HG03045 (cell line): Measurements from ENCODE around the gene ZBTB7A.

ENCODE experiments used
- ATAC-seq: cut with Tn5 transposase; IDR thresholded peaks from one replicate; pipeline ENCODE4 v1.9.1; 2021; ENCODE audit warnings: mild to moderate bottlenecking, moderate library complexity; ENCODE audit not compliant: unreplicated experiment

The ZBTB7A gene

DNA sequence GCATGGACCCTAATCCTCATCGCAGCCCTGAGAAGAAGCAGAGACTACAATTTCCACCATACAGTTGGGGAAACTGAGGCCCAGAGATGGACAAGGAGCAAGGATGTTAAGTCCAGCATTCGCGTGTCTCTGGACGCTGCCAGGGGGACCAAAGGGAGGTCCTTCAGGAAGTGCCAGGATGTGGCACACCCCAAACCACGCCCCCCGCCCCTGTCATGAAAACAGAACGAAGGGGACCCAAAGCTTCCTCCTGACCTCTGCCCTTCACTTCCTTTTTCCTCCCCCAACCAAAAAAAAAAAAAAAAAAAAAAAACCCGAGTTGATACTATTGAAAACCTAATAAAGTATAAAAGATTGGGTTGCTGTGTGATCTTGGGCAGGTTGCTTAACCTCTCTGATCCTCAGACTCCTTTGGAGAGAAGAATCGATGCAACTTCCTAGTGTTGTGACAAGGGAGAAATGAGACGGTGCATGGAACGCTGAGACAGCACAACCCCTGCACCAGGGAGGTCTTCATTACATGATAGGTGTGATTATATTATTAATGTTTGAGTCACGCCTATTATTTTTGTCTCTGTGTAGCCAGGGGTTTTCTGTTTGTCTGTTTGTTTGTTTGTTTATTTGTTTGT is 2.7 kb upstream of the ZBTB7A start:
- no peak for ATAC-seq

DNA sequence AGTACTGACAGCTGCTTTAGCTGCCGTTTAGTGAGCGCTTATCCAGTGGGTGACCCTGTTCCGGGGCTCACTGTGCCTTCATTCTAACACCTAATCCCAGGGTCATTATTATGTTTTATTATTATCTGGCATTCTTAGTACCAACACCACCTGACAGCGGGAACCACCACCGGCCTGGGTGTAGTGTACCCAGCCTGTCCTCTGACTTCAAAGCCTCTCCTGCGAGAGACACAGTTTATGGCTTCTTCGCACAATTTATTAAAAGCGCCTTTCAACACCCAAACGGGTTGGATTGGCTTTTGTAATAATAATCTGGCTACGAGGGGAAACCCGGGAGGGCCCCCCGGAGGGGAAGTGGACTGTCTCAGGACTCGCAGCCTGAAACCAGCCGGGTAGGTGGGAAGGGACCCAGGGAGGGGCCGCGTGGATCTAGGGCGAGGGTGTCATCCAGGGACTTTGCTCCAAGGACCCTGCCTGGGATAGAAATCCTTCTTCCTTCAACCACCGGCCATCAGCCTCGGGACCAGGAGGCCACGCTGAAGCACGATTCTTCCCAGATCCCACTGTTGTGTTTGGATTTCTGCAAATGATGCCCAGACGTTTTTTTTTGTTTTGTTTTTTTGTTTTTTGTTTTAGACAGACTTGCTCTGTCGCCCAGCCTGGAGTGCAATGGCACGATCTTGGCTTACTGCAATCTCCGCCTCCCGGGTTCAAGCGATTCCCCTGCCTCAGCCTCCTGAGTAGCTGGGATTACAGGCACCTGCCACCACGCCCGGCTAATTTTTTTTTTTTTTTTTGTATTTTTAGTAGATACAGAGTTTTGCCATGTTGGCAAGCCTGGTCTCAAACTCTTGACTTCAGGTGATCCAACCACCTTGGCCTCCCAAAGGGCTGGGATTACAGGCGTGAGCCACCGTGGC is 1.6 kb upstream of the ZBTB7A start:
- ATAC-seq = no peak

DNA sequence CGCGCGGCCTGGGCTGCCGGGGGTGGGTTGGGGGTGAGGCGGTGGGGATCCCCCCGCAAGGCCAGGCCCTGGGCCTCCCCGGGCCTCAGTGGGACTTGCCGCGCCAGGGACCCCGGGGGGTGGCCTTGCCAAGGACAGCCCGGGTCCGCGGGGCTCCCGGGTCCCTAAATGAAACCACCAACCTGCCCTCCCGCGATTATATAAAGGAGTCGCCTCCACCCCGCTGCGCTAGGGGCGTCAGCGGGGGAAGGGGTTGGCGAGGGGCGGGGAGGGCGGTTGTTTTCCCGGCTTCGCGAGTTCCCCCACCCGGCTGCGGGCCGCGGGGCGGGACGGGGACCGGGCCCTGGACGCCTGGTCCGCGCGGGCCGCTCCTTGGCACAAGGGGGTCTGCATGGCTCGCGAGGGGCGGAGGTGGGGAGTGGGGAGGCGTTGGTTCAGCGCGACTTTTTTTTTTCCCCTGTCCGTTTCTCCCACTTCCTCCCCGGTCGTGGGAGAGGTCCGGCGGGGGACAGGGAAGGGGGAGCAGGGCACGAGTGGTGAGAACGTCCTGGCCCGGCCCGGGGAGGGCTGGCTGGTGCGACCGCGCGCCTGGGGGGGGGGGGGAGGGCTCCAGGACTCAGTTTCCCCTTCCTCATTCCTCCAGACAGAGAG is 822 bp upstream of the ZBTB7A start:
- ATAC-seq = no peak

DNA sequence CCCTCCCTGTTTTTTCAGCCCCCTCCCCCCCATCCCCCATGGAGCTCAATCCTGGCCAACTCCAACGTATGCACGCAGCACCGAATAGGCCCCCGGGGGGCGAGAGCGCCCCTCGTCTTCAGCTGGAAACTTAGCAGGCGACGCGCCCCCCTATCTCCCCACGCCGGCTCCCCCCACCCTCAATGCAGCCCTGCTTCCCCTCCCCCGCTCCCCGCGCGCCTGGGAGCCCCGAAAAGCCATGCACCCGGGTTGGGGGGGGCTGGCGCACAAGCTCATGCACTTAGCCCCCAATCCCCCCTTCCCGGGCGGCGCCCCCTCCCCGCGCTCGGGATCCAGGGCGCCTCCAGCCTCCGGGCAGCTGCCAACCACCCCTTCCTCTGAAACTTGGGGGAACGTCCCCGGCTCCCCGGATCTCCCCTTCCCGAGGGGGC is 508 bp downstream of the ZBTB7A start:
- ATAC-seq = no peak

DNA sequence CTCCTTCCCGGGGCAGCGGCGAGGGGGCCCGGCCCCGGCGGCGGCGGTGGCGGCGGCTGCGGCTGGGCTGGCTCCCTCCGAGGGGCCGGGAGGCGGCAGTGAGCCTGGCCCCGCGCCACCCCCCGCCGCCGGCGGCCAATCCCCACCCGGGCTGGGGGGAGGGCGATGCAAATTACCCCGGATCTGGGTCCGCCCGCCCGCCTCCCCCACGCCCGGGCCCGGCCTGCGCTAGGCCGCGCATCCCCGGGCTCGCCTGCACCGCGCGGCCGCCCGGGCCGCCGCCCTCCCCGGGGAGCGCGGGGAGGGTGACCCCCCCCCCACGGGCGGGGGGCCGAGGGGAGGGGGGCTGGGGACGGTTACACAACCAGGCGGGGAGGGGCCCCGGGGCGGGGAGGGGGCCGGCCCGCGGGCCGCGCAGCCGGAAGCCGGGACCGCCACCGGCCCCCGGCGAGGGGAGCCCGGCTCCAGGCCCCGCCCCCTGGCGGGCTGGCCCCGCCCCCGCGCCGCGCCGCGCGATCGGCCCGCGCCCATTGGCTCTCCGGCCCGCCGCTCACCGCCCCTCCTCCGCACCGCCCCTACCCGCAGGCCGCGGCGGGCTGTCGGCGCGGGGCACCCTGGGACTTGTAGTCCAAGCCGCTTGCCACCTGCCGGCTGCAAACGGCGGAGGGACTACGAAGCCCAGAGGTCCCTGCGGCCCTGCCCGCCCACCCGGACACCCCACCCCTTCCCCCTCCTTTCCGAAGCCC is 1.1 kb downstream of the ZBTB7A start:
- peak; percentile 68 for ATAC-seq

DNA sequence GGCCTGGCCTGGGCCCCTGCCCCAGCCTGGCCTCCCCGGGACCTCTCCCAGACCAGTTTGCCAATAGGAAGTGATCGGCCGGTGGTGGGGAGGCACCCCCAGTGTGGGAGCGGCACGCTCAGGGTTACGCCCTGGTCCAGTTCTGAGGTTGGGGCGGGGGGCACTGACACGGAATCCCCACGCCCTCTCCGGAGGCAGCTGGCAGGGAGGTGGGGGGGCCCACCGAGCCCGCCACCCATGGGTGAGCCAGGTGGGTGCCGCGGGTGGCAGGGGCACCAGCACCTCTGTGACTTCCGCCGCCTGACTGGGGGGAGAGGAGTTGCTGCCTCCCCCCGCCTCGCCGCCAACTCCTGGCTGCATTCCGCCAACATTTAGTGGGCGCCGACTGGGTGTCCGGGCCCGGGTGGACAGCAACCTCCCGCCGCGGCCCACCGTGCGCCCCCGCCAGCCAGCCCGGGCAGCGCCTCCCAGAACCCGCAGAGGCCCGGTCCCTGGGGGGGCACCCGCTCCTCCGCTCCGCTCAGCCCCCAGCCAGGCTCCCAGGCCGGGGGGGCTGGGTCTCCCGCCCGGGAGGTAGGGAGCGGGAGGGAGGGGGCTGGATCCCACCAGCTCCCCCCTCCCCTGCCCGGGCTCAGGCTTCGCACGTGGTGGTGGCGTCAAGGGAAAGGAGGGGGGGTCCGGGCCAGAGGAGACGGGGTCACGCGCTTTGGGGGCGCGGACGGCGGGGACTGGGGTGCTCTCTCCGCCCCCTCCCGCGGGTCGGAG is 2.0 kb downstream of the ZBTB7A start:
- ATAC-seq = peak; percentile 2

DNA sequence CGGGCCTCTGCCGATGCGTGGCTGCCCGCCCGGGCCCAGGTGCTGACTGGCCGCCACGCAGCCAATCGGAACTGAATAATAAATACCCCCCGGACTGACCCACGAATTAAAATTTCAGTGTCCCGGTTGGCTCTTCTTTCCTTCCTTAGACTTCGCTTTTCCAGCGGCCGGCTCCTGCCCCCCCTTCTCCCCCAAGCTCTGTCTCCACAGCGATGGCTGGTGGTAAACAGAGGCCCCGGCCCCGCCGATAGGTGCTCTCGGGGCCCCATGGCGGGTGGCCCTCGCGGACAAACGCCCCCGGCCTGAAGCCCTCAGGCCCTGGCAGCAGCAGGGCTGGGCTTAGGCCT is 2.6 kb downstream of the ZBTB7A start:
- ATAC-seq = no peak

DNA sequence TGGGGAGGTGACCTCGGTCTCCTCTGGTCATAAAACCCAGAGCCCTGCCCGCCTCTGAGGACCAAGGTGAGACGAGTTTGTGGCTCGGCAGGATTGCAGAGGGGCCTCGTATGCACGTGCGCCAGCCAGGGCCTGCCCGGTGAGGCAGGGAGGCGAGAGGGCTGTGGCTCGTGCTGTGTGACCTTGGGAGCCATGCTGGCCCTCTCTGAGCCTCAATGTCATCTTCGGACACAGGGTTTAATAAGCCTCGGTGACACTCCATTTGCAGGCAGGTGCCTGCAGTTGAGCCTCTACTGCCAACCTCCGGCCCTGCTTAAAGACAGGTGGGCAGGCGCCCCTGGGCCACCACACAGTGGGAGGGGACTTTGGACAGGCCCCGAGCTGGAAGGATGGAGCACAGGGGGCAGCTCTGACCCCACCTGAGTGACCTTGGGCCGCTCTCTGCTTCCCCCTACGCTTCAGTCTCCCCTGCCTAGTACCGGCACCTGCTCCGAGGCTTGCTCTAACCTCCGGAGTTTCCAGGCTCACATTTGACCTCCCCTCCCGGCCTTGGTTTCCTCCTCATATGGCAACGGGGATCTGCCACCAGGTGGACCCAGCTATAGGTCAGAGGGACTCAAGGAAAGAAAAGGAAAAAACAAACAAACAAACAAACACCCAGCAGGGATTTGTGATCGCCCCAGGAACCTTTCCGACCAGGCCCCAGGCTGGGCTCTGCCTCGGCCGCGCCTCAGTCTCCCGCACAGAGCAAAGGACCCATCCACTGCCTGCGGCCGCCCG is 3.1 kb downstream of the ZBTB7A start:
- no peak for ATAC-seq

DNA sequence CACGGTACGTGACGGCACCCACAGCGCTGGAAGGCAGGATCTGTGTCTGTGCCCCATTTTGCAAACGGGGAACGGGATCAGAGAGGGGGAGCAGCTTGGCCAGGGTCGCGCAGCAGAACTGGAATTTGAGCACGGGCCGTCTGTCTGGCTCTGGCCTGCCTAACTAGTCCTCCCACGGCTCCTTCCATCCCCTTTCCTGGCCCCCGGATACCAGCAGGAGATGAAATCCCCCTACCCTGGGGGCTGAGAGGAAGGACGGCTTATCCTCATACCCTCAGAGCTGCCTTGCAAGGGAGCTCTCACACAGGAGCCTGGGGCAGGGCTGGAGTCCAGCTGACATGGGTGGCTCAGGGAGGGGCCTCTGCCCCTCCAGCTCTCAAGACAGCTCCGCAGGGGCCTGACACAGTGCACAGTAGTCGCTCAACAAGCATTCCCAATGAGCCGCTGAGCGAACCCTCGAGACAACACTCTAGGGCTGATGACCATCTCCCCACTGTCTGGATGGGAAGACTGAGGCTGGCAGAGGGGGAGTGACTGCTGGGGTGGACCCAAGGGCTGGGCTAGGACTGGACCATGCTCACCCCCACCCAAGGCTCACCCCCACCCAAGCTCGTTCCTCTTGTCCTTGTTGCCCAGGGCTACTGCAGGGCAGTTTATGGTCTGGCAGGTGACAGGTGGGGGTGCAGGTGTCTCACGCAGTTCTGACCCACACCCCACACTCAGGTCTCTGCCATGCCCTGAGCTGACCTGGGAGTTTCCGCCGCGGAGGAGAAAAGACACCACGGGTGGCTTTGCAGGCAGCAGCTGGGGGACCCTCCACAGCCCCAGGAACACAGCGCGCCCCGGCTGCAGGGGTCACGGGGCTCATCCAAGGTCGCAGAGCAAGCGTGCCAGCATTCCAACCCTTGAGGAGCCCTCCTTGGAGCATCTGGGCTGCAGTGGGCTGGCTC is 4.0 kb downstream of the ZBTB7A start:
- no peak for ATAC-seq

DNA sequence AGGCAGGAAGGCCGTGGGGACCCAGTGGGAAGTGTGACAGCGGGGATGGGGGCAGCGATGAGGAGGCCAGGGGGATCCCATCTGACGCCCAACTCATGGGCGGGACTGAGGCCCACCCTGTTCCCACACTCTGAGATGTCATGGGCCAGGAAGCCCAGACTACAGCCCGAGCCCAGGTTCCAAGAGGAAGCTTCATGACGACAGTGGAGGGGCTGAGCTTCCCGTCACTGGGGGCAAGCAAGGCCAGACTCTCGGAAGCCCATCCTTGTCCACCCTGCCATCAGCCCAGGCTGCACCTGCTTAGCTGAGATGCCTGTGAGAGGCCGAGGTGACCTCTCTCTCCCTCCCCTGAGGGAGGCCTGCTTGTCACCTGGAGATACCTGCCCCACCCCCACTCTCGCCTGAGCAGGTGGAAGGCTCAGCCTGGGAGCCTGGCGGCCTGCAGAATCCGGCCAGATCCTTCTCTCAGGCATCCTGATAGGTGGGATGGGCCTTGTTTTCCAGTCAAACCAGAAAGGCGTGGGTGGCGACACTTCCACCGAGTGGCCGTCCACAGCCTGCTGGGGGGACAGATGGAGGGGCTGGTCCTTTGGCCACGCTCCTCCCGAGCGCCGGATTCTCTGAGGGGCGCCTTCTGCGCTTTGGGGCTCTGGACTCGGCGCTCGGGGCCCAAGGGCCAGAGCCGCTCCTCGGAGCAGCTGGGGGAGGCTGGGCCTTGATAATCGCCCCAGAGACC is 4.8 kb downstream of the ZBTB7A start:
- ATAC-seq = no peak

DNA sequence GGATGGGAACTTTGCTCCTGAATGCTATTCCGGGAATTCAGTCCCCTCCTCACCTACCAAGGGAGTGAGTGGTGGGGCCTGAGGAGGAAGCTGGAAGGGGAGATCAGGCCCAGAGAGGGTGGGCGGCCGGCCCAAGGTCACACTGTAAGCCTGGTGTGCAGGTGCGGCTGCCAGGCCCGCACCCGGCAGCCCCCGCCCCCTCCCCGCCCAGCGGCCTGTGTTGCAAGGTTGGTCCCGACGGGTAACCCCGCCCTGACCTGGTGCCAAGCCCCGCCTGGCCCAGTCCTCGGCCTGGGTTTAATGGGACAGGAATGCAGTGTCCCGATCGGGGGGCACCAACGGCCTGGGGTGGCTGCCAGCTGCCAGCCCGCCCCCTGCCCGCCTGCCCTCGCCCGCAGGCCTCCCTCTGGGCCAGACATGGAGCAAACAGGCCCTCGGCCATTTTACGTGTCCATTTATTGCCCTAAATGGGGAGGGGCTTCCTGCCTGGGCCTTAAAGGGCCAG is 5.5 kb downstream of the ZBTB7A start:
- ATAC-seq = no peak

DNA sequence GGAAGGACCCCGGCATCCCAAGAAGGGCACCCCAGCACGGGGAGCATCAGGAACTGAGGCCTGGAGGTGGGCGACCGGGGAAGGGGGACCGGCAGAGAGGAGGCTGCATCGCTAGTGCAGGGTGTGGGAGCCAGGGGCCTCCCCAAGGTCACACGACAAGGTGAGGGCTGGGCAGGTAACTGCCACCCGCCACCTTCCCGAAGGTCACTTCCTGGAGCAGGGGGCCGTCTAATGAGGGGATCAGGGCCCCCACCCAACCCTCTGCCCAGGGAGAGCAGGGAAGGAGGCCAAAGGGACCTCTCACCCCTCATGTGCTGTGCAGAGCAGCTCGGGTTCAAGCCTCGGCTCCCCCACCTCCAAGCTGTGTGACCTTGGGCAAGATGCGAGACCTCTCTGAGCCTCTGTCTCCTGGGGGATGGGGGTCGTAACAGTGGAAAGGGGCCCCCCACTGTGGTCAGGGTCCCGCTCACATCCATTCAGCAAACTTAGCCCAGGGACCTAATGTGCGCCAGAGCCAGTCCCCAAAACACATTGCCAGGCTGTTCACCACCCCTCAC is 6.0 kb downstream of the ZBTB7A start:
- ATAC-seq = no peak

DNA sequence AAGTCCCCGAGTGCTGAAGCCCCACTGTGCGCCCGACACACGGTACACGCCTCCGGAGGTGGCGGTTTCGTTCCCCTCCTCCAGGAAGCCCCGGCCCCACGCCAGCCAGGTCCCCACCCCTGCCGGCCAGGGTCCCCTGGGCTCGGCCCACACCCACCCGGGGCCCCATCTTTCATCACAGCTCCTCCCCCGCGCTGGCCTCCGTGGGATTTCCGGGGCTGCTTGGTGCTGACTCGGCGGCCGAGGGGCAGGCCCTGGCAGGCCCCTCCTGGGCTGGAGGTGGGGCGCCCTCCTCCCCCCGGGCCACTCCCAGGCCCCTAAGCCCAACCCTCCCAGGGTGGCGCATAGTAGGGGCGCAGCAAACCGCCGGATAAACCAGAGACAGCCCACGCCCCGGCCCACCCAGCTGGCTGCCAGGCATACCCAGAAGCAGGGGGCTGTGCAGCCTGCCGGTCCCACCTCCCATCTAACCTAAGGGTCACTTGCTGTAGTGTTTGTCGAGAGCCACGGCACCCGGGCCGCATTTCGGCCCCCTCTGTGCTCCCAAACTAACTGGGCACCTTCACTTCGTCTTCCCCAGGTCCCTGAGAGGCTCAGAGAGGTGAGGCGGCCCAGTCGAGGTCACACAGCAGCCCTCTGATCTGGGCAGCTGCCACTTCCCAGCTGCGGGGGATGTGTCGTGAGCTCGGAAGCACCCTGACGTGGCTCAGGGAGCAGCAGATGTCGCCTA is 6.6 kb downstream of the ZBTB7A start:
- ATAC-seq = no peak

DNA sequence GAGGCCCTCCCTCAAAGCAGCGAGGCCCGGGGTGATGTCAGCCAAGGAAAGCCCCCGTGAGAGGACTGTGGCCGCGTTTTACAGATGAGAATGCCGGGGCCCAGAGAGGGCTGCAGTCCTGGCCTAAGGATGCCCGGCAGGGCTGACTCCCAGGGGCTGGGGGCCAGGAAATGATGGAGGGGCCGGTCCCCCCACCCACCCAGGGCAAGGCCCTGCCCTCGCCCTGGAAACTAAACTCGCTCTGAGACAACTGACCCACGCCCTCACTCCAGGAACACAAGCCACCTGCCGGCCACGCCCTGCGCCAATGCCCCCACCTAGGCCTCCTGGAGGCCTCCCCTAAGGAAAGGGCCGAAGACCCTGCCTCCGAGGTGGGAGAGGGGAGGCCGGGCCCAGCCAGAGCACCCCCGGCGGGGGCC is 7.2 kb downstream of the ZBTB7A start:
- ATAC-seq = no peak

DNA sequence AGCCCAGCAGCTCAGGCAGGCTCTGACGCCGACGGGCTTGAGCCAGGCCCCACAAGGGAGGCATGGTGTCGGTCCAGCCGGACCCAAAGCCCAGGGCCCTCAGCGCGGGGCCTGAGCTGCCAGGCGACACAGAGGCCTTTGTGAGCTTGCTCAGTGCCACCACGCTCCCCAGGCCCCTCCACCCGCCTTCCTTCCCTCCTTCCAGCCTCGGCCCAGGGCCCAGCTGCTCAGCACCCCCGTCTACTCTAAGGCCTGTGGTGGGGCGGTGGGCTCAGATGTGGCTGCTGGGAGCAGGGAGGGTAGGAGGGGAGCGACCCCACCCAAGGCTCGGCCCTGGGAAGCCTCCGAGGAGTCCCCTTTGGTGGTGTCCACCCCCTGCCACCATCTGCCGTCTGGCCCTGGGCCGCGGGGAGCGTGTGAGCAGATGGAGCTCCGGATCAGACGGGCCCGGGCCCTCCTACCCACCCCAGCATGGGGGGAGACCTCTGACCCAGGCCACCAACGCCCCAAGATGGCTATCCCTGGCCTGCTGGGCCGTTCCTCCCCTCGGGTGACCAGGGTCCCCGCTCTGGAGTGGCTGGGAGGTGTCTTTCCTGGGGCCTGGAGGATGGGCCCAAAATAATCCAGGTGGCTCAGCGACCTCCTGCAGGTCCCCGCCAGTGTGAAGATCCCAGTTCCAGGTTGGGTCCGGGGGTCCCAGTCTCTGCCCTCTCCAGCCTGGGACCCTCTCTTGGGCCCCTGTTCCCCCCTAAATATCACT is 7.8 kb downstream of the ZBTB7A start:
- ATAC-seq = no peak
